Breast epithelium (tissue), 4 donors: ENCODE data around the gene TRIM74. TPM values are rescaled to one million over a fixed set of nuclear protein-coding genes. Genes with fewer than 3 reads are reported as not detected.
"Not testable (repeated sequence)": the region's sequence is repeated elsewhere in the genome, so short reads cannot be mapped to it uniquely, and the experiment has no call there.

Experiments
- DNase-seq, 2 donors: peaks; one replicate each; pipeline ENCODE4 v3.0.0-alpha.2; 2019; ENCODE audit warnings: low spot score in 2 of 2
- H3K27ac ChIP-seq, 2 donors: fragments of 200-600 bp; sonication (generic) in 1 of 2; one replicate each; pipeline ENCODE4 v1.5.1; 2016 to 2019; ENCODE audit warnings: mild to moderate bottlenecking in 1 of 2
- H3K27me3 ChIP-seq, 2 donors: fragments of 200-600 bp; sonication (generic) in 1 of 2; one replicate each; pipeline versions ENCODE4 v1.5.1 to v1.6.0; 2017 to 2019; ENCODE audit warnings: control low read depth in 1 of 2, mild to moderate bottlenecking in 1 of 2
- H3K36me3 ChIP-seq: fragments of 200-600 bp; one replicate; pipeline ENCODE4 v1.5.1; 2019
- H3K4me1 ChIP-seq, 2 donors: fragments of 200-600 bp; sonication (generic); one replicate each; pipeline ENCODE4 v1.5.1; 2016 to 2019; ENCODE audit warnings: control low read depth in 1 of 2
- H3K4me3 ChIP-seq, 3 donors: fragments of 200-600 bp; sonication (generic); 1 replicate in 2 of 3; 2 replicates in 1 of 3; pipeline ENCODE4 v1.5.1; 2016 to 2019; ENCODE audit warnings: mild to moderate bottlenecking in 3 of 3, moderate library complexity in 2 of 3
- H3K9me3 ChIP-seq, 2 donors: fragments of 200-600 bp; sonication (generic) in 1 of 2; one replicate each; pipeline ENCODE4 v1.5.1; 2016 to 2019; ENCODE audit warnings: control low read depth in 1 of 2
- intact Hi-C: fragments of 100-400 bp; cut with DNase I; formaldehyde crosslinking; loops from one replicate; pipeline ENCODE4 v1.15.1; 2023; ENCODE audit warnings: low total_unique reads
- total RNA-seq, 3 donors: library from RNA; depleted of rRNA; stranded (reverse); fragments of >200 nt; gene quantifications; one replicate each; pipeline ENCODE4 v1.1.0, GENCODE V29; 2016

TRIM74 gene
- total RNA-seq, 3 donors from 2014 or later = 0.16 to 0.98 (median 0.88) TPM

GRCh38 chr7:72974781-72975180 lies 5.5 kb upstream of the TRIM74 start:
- H3K4me3 ChIP-seq, H3K4me1 ChIP-seq, H3K27me3 ChIP-seq, intact Hi-C loops, H3K27ac ChIP-seq, H3K9me3 ChIP-seq, H3K36me3 ChIP-seq, DNase-seq: not testable (repeated sequence)

GRCh38 chr7:72971505-72971904 lies 2.2 kb upstream of the TRIM74 start:
- H3K9me3 ChIP-seq, H3K27ac ChIP-seq, intact Hi-C loops, H3K4me1 ChIP-seq, H3K36me3 ChIP-seq, H3K4me3 ChIP-seq, H3K27me3 ChIP-seq, DNase-seq: not testable (repeated sequence)

GRCh38 chr7:72969688-72970087 lies 422 bp upstream of the TRIM74 start:
- H3K36me3 ChIP-seq, intact Hi-C loops, H3K27me3 ChIP-seq, H3K4me3 ChIP-seq, H3K9me3 ChIP-seq, DNase-seq, H3K4me1 ChIP-seq, H3K27ac ChIP-seq: not testable (repeated sequence)

- DNase-seq = not testable (repeated sequence)
Measured at GRCh38 chr7:72966892-72967291, 2.4 kb downstream of the TRIM74 start.

GRCh38 chr7:72965186-72965975 lies 3.9 kb downstream of the TRIM74 start:
- H3K27me3 ChIP-seq, intact Hi-C loops, H3K4me1 ChIP-seq, H3K9me3 ChIP-seq, DNase-seq, H3K36me3 ChIP-seq, H3K4me3 ChIP-seq, H3K27ac ChIP-seq: not testable (repeated sequence)

More at GRCh38 chr7:72966892-72967291, 2.4 kb downstream of the TRIM74 start:
- H3K36me3 ChIP-seq, H3K4me1 ChIP-seq, intact Hi-C loops, H3K27me3 ChIP-seq, H3K4me3 ChIP-seq, H3K9me3 ChIP-seq, H3K27ac ChIP-seq: not testable (repeated sequence)

- H3K9me3 ChIP-seq, H3K27me3 ChIP-seq, intact Hi-C loops, DNase-seq, H3K36me3 ChIP-seq, H3K4me3 ChIP-seq, H3K4me1 ChIP-seq, H3K27ac ChIP-seq: not testable (repeated sequence)
Measured at GRCh38 chr7:72963056-72963455, 6.2 kb downstream of the TRIM74 start.

GRCh38 chr7:72961346-72961650 lies 8.0 kb downstream of the TRIM74 start:
- H3K9me3 ChIP-seq, H3K27ac ChIP-seq, H3K36me3 ChIP-seq, H3K4me1 ChIP-seq, DNase-seq, intact Hi-C loops, H3K4me3 ChIP-seq, H3K27me3 ChIP-seq: not testable (repeated sequence)

GRCh38 chr7:72960626-72961345 lies 8.5 kb downstream of the TRIM74 start:
- H3K4me3 ChIP-seq, H3K27me3 ChIP-seq, H3K9me3 ChIP-seq, H3K36me3 ChIP-seq, H3K27ac ChIP-seq, DNase-seq, intact Hi-C loops, H3K4me1 ChIP-seq: not testable (repeated sequence)

GRCh38 chr7:72960029-72960428 lies 9.2 kb downstream of the TRIM74 start:
- H3K36me3 ChIP-seq, H3K27ac ChIP-seq, H3K4me3 ChIP-seq, intact Hi-C loops, H3K9me3 ChIP-seq, H3K27me3 ChIP-seq, DNase-seq, H3K4me1 ChIP-seq: not testable (repeated sequence)

- H3K9me3 ChIP-seq, intact Hi-C loops, H3K4me1 ChIP-seq, H3K27me3 ChIP-seq, DNase-seq, H3K27ac ChIP-seq, H3K36me3 ChIP-seq: not testable (repeated sequence)
- H3K4me3 ChIP-seq = peak overlapping the region; percentile 35 to 63 (median 45)
Measured at GRCh38 chr7:72954563-72955198, 14.6 kb downstream of the TRIM74 start.

- H3K36me3 ChIP-seq, DNase-seq, H3K27ac ChIP-seq, H3K4me1 ChIP-seq, intact Hi-C loops, H3K27me3 ChIP-seq, H3K9me3 ChIP-seq: not testable (repeated sequence)
- peak overlapping the region; percentile 35 to 63 (median 45) for H3K4me3 ChIP-seq
Measured at GRCh38 chr7:72953901-72954562, 15.2 kb downstream of the TRIM74 start.

- intact Hi-C loops, H3K27me3 ChIP-seq, H3K4me1 ChIP-seq, H3K9me3 ChIP-seq, DNase-seq, H3K27ac ChIP-seq, H3K36me3 ChIP-seq, H3K4me3 ChIP-seq: not testable (repeated sequence)
Measured at GRCh38 chr7:72950432-72950831, 18.8 kb downstream of the TRIM74 start.

GRCh38 chr7:72949686-72950085 lies 19.6 kb downstream of the TRIM74 start:
- DNase-seq, H3K27me3 ChIP-seq, H3K27ac ChIP-seq, H3K4me1 ChIP-seq, H3K36me3 ChIP-seq, H3K4me3 ChIP-seq, H3K9me3 ChIP-seq, intact Hi-C loops: not testable (repeated sequence)
